Peyer's patch (tissue), 4 donors: Measurements from ENCODE around the gene P4HB.

Experiments used
- CTCF ChIP-seq, 6 experiments: fragments of 450-650 bp in 4 of 6; fragments of 200-600 bp in 2 of 6; sonication (generic) in 1 of 6; IDR thresholded peaks; one replicate each; pipeline ENCODE4 v1.5.1; 2017 to 2019; ENCODE audit warnings: antibody characterized with exemption in 6 of 6, mild to moderate bottlenecking in 3 of 6, moderate library complexity in 1 of 6
- POLR2A ChIP-seq, 2 donors: fragments of 450-650 bp; IDR thresholded peaks; one replicate each; pipeline ENCODE4 v1.5.1; 2017; ENCODE audit warnings: antibody characterized with exemption in 2 of 2, mild to moderate bottlenecking in 2 of 2, moderate library complexity in 2 of 2

DNA sequence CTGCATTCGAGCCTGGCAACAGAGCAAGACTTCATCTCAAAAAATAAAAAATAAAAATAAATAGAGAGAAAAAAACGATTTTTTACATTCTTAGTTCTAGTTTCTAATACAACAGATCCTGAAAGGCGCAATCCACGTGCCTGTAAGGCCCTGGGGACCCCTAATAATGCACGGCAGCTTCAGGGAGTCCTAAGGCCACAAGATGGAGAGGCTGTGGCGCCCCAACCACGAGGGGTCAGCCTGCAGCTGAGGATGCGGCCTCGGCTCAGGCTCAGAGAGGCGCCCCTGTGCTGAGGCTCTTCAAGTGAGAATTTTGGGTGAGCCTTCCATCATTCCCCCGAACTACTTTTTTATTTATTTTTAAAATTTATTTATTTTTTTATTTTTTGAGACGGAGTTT, 10.9 kb downstream of the P4HB start:
- TF ChIP-seq CTCF (IDR thresholded peaks at IDR 0.05) (no peak), POLR2A (IDR thresholded peaks at IDR 0.05) (no peak)
